OCI-LY3 (cell line): Measurements from ENCODE around the gene LTA4H.

Source experiments
- EZH2phosphoT487 ChIP-seq: fragments of 200-600 bp; shearing (Covaris generic); IDR thresholded peaks from 2 replicates; pipeline ENCODE4 v1.6.1; 2018; ENCODE audit warnings: antibody characterized with exemption, mixed run types, low read depth
- TF ChIP-seq, protein P1 (sequence below): fragments of 200-600, 300-600 bp; sonication (generic); IDR thresholded peaks from 2 replicates; pipeline ENCODE4 v1.5.1; 2014; ENCODE audit warnings: antibody characterized with exemption, low read length, low read depth

GRCh38 chr12:95975491-95975890 lies 59.9 kb downstream of the LTA4H start:
- TF ChIP-seq, protein P1, sequence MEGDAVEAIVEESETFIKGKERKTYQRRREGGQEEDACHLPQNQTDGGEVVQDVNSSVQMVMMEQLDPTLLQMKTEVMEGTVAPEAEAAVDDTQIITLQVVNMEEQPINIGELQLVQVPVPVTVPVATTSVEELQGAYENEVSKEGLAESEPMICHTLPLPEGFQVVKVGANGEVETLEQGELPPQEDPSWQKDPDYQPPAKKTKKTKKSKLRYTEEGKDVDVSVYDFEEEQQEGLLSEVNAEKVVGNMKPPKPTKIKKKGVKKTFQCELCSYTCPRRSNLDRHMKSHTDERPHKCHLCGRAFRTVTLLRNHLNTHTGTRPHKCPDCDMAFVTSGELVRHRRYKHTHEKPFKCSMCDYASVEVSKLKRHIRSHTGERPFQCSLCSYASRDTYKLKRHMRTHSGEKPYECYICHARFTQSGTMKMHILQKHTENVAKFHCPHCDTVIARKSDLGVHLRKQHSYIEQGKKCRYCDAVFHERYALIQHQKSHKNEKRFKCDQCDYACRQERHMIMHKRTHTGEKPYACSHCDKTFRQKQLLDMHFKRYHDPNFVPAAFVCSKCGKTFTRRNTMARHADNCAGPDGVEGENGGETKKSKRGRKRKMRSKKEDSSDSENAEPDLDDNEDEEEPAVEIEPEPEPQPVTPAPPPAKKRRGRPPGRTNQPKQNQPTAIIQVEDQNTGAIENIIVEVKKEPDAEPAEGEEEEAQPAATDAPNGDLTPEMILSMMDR = no peak
- TF ChIP-seq EZH2phosphoT487 = no peak
